H1 (cell line): ENCODE data around the gene DAP. TPM values are rescaled to one million over a fixed set of nuclear protein-coding genes. Genes with fewer than 3 reads are reported as not detected.

Source experiments
- CTCF ChIA-PET: fragments of 300-600 bp; sonication (Branson Sonifier 250); formaldehyde crosslinking; loops from one replicate; lab custom pipeline; 2021; ENCODE audit not compliant: partially characterized antibody; lab: Charles Lee
- POLR2A ChIA-PET: fragments of 300-600 bp; sonication (Branson Sonifier 250); formaldehyde crosslinking; loops from one replicate; lab custom pipeline; 2021; ENCODE audit warnings: inconsistent platforms; ENCODE audit not compliant: partially characterized antibody; lab: Charles Lee
- DNase-seq, 2 experiments: peaks; one replicate each; pipeline versions ENCODE4 v3.0.0 to v3.0.0-alpha.2; 2010 to 2022; ENCODE audit warnings: low spot score in 2 of 2, low read depth in 1 of 2, mixed read lengths in 1 of 2
- FAIRE-seq: peaks from 2 replicates; lab custom pipeline; 2011; peaks lifted over from hg19 to GRCh38; lab: Jason Lieb, UNC
- H2AFZ ChIP-seq: 2 replicates; pipeline ENCODE4 v1.8.1; 2012; ENCODE audit warnings: low read length, inconsistent platforms
- H2AK5ac ChIP-seq: 2 replicates; pipeline ENCODE4 v1.6.1; 2013; ENCODE audit warnings: low read depth, low read length
- H2BK120ac ChIP-seq: replicated peaks from 2 replicates; pipeline ENCODE3; 2013; ENCODE audit warnings: low read depth, low read length, inconsistent platforms
- H2BK12ac ChIP-seq: 2 replicates; pipeline ENCODE4 v1.6.1; 2013; ENCODE audit warnings: low read depth, low read length
- H2BK15ac ChIP-seq: 2 replicates; pipeline ENCODE4 v1.6.1; 2013; ENCODE audit warnings: low read length
- H2BK20ac ChIP-seq: 2 replicates; pipeline ENCODE4 v1.6.1; 2013; ENCODE audit warnings: low read length
- H2BK5ac ChIP-seq: 2 replicates; pipeline ENCODE4 v1.6.1; 2013; ENCODE audit warnings: low read depth, low read length
- H3K14ac ChIP-seq: 2 replicates; pipeline ENCODE4 v1.6.1; 2013; ENCODE audit warnings: inconsistent platforms; ENCODE audit not compliant: insufficient read length
- H3K18ac ChIP-seq: 2 replicates; pipeline ENCODE4 v1.6.1; 2013; ENCODE audit warnings: low read length; ENCODE audit errors: extremely low read depth
- H3K23ac ChIP-seq: 2 replicates; pipeline ENCODE4 v1.6.1; 2013; ENCODE audit warnings: inconsistent platforms; ENCODE audit not compliant: insufficient read length
- H3K23me2 ChIP-seq: 2 replicates; pipeline ENCODE4 v1.6.1; 2013; ENCODE audit warnings: low read depth, low read length
- H3K27ac ChIP-seq: 2 replicates; pipeline ENCODE4 v1.6.1; 2011; ENCODE audit warnings: low read depth, low read length, inconsistent platforms
- H3K27me3 ChIP-seq, 4 experiments: replicated peaks in 1 of 4; 1 replicate in 1 of 4; 2 replicates in 3 of 4; pipeline versions ENCODE4 v1.6.1 to v1.8.1; 2011 to 2013; ENCODE audit warnings: low read length in 3 of 4, mild to moderate bottlenecking in 3 of 4, inconsistent platforms in 2 of 4, mixed read lengths in 2 of 4, moderate library complexity in 1 of 4; ENCODE audit not compliant: control insufficient read depth in 3 of 4, insufficient read depth in 3 of 4; ENCODE audit errors: extremely low read depth in 1 of 4
- H3K36me3 ChIP-seq, 4 experiments: 2 replicates each; pipeline versions ENCODE4 v1.6.1 to v1.8.1; 2011 to 2013; ENCODE audit warnings: mild to moderate bottlenecking in 4 of 4, low read length in 3 of 4, moderate library complexity in 2 of 4, control low read depth in 1 of 4, inconsistent platforms in 1 of 4; ENCODE audit not compliant: insufficient read depth in 4 of 4, control insufficient read depth in 2 of 4
- H3K4ac ChIP-seq: replicated peaks from 2 replicates; pipeline ENCODE3; 2013; ENCODE audit warnings: low read length, low read depth, mixed read lengths, inconsistent platforms; ENCODE audit not compliant: insufficient read length
- H3K4me1 ChIP-seq, 4 experiments: replicated peaks in 1 of 4; 1 replicate in 1 of 4; 2 replicates in 3 of 4; pipeline versions ENCODE4 v1.6.1 to v1.8.1; 2011 to 2013; ENCODE audit warnings: low read length in 3 of 4, inconsistent platforms in 2 of 4, mixed read lengths in 1 of 4; ENCODE audit not compliant: insufficient read depth in 4 of 4, control insufficient read depth in 3 of 4
- H3K4me2 ChIP-seq, 2 experiments: 2 replicates each; pipeline versions ENCODE4 v1.6.1 to v1.8.1; 2011 to 2013; ENCODE audit warnings: low read depth in 2 of 2, low read length in 2 of 2, control low read depth in 1 of 2, inconsistent platforms in 1 of 2, mild to moderate bottlenecking in 1 of 2; ENCODE audit not compliant: insufficient read depth in 1 of 2
- H3K4me3 ChIP-seq, 4 experiments: fragments of 200-600, 300-600 bp in 1 of 4; sonication (generic), shearing (Covaris generic), sonication (Bioruptor Twin) in 1 of 4; 2 replicates each; pipeline versions ENCODE4 v1.5.1 to v1.8.1; 2011 to 2016; ENCODE audit warnings: low read length in 4 of 4, low read depth in 3 of 4, control low read depth in 2 of 4, inconsistent platforms in 2 of 4, mild to moderate bottlenecking in 2 of 4, mixed read lengths in 1 of 4, moderate library complexity in 1 of 4; ENCODE audit not compliant: insufficient read depth in 2 of 4; ENCODE audit errors: extremely low read depth in 1 of 4
- H3K56ac ChIP-seq: replicated peaks from 2 replicates; pipeline ENCODE3; 2013; ENCODE audit warnings: low read depth, mild to moderate bottlenecking, mixed read lengths, low read length, inconsistent platforms; ENCODE audit not compliant: insufficient read length
- H3K79me1 ChIP-seq: 2 replicates; pipeline ENCODE4 v1.6.1; 2013; ENCODE audit warnings: low read depth, low read length, control low read depth
- H3K79me2 ChIP-seq, 2 experiments: 2 replicates each; pipeline versions ENCODE4 v1.6.1 to v1.8.1; 2012 to 2013; ENCODE audit warnings: low read length in 2 of 2, mild to moderate bottlenecking in 2 of 2, inconsistent platforms in 1 of 2; ENCODE audit not compliant: insufficient read depth in 2 of 2, control insufficient read depth in 1 of 2
- H3K9ac ChIP-seq, 4 experiments: replicated peaks in 1 of 4; 1 replicate in 1 of 4; 2 replicates in 3 of 4; pipeline versions ENCODE4 v1.6.1 to v1.8.1; 2011 to 2013; ENCODE audit warnings: low read depth in 3 of 4, low read length in 3 of 4, control low read depth in 2 of 4, mild to moderate bottlenecking in 2 of 4, moderate library complexity in 2 of 4, inconsistent platforms in 1 of 4; ENCODE audit errors: extremely low read depth in 1 of 4
- H3K9me3 ChIP-seq, 2 experiments: 2 replicates each; pipeline versions ENCODE4 v1.6.1 to v1.8.1; 2012 to 2013; ENCODE audit warnings: mild to moderate bottlenecking in 2 of 2, moderate library complexity in 2 of 2, control low read depth in 1 of 2, inconsistent platforms in 1 of 2, low read depth in 1 of 2, low read length in 1 of 2, mixed read lengths in 1 of 2; ENCODE audit not compliant: insufficient read depth in 2 of 2
- H4K20me1 ChIP-seq, 2 experiments: replicated peaks in 1 of 2; 2 replicates each; pipeline versions ENCODE3 to v1.8.1; 2011 to 2013; ENCODE audit warnings: inconsistent platforms in 2 of 2, low read length in 2 of 2, mild to moderate bottlenecking in 1 of 2; ENCODE audit not compliant: insufficient read depth in 2 of 2, control insufficient read depth in 1 of 2
- H4K5ac ChIP-seq: 2 replicates; pipeline ENCODE4 v1.6.1; 2013; ENCODE audit warnings: low read length, low read depth, mixed read lengths, inconsistent platforms; ENCODE audit not compliant: insufficient read length
- H4K8ac ChIP-seq: 2 replicates; pipeline ENCODE4 v1.8.0; 2013; ENCODE audit warnings: mild to moderate bottlenecking, moderate library complexity, low read length, inconsistent platforms; ENCODE audit not compliant: insufficient read depth; ENCODE audit errors: extremely low read depth
- H4K91ac ChIP-seq: replicated peaks from 2 replicates; pipeline ENCODE3; 2013; ENCODE audit warnings: low read length, mixed read lengths, inconsistent platforms; ENCODE audit not compliant: insufficient read length
- CHD2 ChIP-seq: IDR thresholded peaks from 2 replicates; pipeline ENCODE4 v1.6.1; 2012; ENCODE audit warnings: low read length, improper control_type of control experiment
- E2F6 ChIP-seq: IDR thresholded peaks from 2 replicates; pipeline ENCODE4 v1.6.1; 2012; ENCODE audit warnings: inconsistent platforms
- FOSL1 ChIP-seq: IDR thresholded peaks from 2 replicates; pipeline ENCODE4 v1.6.1; 2011; ENCODE audit warnings: mild to moderate bottlenecking, low read depth, low read length, moderate library complexity; ENCODE audit not compliant: insufficient read depth
- JUND ChIP-seq: IDR thresholded peaks from 2 replicates; pipeline ENCODE4 v1.6.1; 2011; ENCODE audit warnings: mild to moderate bottlenecking, improper control_type of control experiment, low read length
- KDM4A ChIP-seq: IDR thresholded peaks from one replicate; pipeline ENCODE4 v1.7.1; 2012; ENCODE audit warnings: low read depth, mild to moderate bottlenecking, moderate library complexity, low read length, inconsistent platforms; ENCODE audit not compliant: severe bottlenecking
- SIX5 ChIP-seq: IDR thresholded peaks from 2 replicates; pipeline ENCODE4 v1.6.1; 2011; ENCODE audit warnings: mild to moderate bottlenecking, low read depth, low read length
- SRF ChIP-seq: IDR thresholded peaks from 2 replicates; pipeline ENCODE4 v1.6.1; 2011; ENCODE audit warnings: mild to moderate bottlenecking, low read depth, low read length, moderate library complexity
- TAF1 ChIP-seq: IDR thresholded peaks from 2 replicates; pipeline ENCODE4 v1.6.1; 2011; ENCODE audit warnings: mild to moderate bottlenecking, low read depth, low read length
- YY1 ChIP-seq: IDR thresholded peaks from 2 replicates; pipeline ENCODE4 v1.6.1; 2011; ENCODE audit warnings: low read depth, mild to moderate bottlenecking, low read length
- WGBS, 2 experiments: shearing (Covaris generic) in 1 of 2; methylation state at CpG; one replicate each; pipeline versions ENCODE4 v1.1.6 to v1.1.7; 2013 to 2015; ENCODE audit warnings: low lambda C conversion rate in 2 of 2, mixed read lengths in 2 of 2, inconsistent platforms in 1 of 2, low coverage in 1 of 2, missing lambda C conversion rate in 1 of 2; ENCODE audit not compliant: insufficient replicate concordance in 2 of 2, insufficient coverage in 1 of 2, insufficient read length in 1 of 2; ENCODE audit errors: extremely low coverage in 1 of 2, missing lambda C conversion rate in 1 of 2; 5-methylcytosine and 5-hydroxymethylcytosine counted together
- polyA plus RNA-seq, 7 experiments: library from polyadenylated mRNA; depleted of rRNA in 3 of 7; stranded (reverse) in 5 of 7; unstranded in 2 of 7; fragments of >200 nt in 5 of 7; fragments of 200-250 nt in 2 of 7; gene quantifications; 1 replicate in 5 of 7; 2 replicates in 1 of 7; 4 replicates in 1 of 7; pipeline versions ENCODE4 v1.2.1 to v1.2.3, GENCODE V29; 2011 to 2013; ENCODE audit warnings: missing spikeins in 2 of 7, mixed read lengths in 2 of 7
- total RNA-seq: library from RNA; stranded (reverse); fragmentation: NEBNext Ultra II Directional; extraction: Animal tissue kit (Norgen Biotek cat#: 25700); gene quantifications from 2 replicates; pipeline ENCODE4 v1.2.1, GENCODE V29; 2021
- TF ChIP-seq, protein P1 (sequence below): IDR thresholded peaks from 2 replicates; pipeline ENCODE4 v1.6.1; 2012; ENCODE audit warnings: low read length, inconsistent platforms
- TF ChIP-seq, protein P2 (sequence below): IDR thresholded peaks from 2 replicates; pipeline ENCODE4 v1.6.1; 2011; ENCODE audit warnings: low read length, improper control_type of control experiment

The DAP gene
- total and polyA plus RNA-seq, 2 of the 8 experiments (the other 6 are each of a cell fraction or from before 2014, with no cell fraction given), result 26.2 to 44.4 TPM

- Histone ChIP-seq H3K4me3 (no peak overlapping the region), H2BK15ac (no peak overlapping the region), H3K27ac (no peak overlapping the region), H2AFZ (no peak overlapping the region), H3K79me2 (no peaks in the 10 kb centered on the region), H3K9me3 (no peaks in the 10 kb centered on the region), H3K27me3 (no peaks in the 10 kb centered on the region), H3K56ac (no peak overlapping the region), H2BK12ac (no peak overlapping the region), H3K4me1 (no peaks in the 10 kb centered on the region), H3K14ac (no peak overlapping the region), H3K23me2 (no peaks in the 10 kb centered on the region), H3K4ac (no peak overlapping the region), H2AK5ac (no peak overlapping the region), H3K36me3 (0 out of 8 replicates have a peak, but pooled peaks cover 0 to 7% (median 3%) of the 10 kb centered on the region in 4 experiments), H3K9ac (no peak overlapping the region), H4K91ac (no peak overlapping the region), H2BK120ac (no peak overlapping the region), H3K4me2 (no peak overlapping the region), H4K20me1 (no peaks in the 10 kb centered on the region), H4K5ac (no peak overlapping the region), H2BK5ac (no peak overlapping the region), H3K79me1 (no peaks in the 10 kb centered on the region; the same call in 1 of the 2 replicates), H4K8ac (no peak overlapping the region; the same call in 1 of the 2 replicates), H2BK20ac (no peak overlapping the region), H3K23ac (no peak overlapping the region), H3K18ac (no peak overlapping the region)
- ChIA-PET POLR2A (no interaction called here), CTCF (interaction anchor here (0.8 to 3.0 kb wide), 5 partner anchors 8 to 225 kb away, joined by 3 to 12 read pairs (median 4); no protein-coding TSS in a partner anchor)
- WGBS, 2 experiments, result 88% methylated on average over 4 of the region's 4 CpGs; no CpG with 5 or more reads in 1 of the 2 experiments
- FAIRE-seq, result no peak
- no peak for DNase-seq
- TF ChIP-seq, protein P1, sequence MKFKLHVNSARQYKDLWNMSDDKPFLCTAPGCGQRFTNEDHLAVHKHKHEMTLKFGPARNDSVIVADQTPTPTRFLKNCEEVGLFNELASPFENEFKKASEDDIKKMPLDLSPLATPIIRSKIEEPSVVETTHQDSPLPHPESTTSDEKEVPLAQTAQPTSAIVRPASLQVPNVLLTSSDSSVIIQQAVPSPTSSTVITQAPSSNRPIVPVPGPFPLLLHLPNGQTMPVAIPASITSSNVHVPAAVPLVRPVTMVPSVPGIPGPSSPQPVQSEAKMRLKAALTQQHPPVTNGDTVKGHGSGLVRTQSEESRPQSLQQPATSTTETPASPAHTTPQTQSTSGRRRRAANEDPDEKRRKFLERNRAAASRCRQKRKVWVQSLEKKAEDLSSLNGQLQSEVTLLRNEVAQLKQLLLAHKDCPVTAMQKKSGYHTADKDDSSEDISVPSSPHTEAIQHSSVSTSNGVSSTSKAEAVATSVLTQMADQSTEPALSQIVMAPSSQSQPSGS, result no peak
- TF ChIP-seq, protein P2, sequence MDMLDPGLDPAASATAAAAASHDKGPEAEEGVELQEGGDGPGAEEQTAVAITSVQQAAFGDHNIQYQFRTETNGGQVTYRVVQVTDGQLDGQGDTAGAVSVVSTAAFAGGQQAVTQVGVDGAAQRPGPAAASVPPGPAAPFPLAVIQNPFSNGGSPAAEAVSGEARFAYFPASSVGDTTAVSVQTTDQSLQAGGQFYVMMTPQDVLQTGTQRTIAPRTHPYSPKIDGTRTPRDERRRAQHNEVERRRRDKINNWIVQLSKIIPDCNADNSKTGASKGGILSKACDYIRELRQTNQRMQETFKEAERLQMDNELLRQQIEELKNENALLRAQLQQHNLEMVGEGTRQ, result no peak
- no peak for TF ChIP-seq FOSL1
- TF ChIP-seq KDM4A, result no peak
- no peak for TF ChIP-seq JUND
- no peak for TF ChIP-seq CHD2
- no peak for TF ChIP-seq E2F6
- TF ChIP-seq SRF, result no peak
- no peak for TF ChIP-seq SIX5
- TF ChIP-seq TAF1, result no peak
- no peak for TF ChIP-seq YY1
These were observed 84.8 kb downstream of the DAP start for GRCh38 chr5:10676224-10676623.
